T follicular helper cell (primary cell): ENCODE data around the gene ZNG1A.
"Not testable (repeated sequence)": the region's sequence is repeated elsewhere in the genome, so short reads cannot be mapped to it uniquely, and the experiment has no call there.

Experiments
- DNase-seq: peaks from one replicate; pipeline ENCODE4 v3.0.0-alpha.2; 2020; ENCODE audit warnings: low read depth

Gene ZNG1A

DNA sequence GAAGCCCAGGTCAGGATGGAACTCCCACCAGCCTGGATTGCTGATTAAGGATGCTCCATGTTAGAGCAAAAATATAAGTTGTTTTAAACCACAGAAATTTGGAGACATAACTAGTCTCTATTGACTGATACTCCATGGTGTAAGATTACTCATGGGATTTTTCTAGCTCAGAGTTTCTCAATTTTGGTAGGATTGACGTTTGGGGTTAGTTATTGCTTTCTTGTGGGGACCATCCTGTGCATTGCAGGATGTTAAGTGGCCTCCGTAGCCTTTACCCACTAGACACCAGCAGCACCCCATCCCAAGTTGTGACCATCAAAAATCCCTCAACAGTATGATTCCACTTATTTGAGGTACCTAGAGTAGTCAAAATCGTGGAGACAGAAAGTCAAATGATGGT lies 80.1 kb downstream of the ZNG1A start:
- DNase-seq = not testable (repeated sequence)

DNA sequence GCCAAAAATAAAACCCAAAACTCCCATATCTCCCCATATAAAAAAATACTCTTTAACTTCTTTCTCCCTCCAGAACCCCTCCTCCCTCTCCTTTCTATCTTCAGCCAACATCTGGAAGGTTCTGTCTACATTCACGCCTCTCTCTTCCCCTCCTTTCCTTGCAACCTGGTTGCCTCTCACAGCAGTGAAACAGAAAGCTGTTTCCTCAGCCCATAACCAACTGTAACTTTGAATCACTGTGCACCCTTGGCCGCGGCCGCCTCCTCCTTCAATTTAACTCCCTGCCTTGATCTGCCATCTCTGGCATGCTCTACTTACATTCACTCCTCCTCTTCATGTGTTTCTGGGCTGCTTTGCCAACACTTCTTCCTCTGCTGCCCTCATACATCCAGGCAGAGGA lies 83.9 kb downstream of the ZNG1A start:
- not testable (repeated sequence) for DNase-seq

DNA sequence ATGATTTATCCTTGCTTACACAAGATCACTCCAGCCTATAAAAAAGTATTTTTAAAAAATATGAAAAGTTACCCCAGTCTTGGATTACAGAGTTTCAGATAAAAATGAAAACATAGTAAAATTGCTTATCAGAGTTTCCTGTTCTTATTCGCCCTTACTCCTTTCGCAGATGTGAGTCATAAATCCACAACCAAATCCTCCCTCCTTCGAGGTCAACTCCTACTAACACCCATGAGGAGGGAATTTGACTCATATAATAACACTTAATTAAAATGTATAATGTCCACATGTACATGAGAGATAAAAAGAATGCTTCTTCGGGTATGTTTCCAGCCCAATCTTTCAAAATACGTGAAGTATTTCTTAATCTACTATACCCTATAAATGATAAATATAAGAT lies 84.5 kb downstream of the ZNG1A start:
- DNase-seq = not testable (repeated sequence)

DNA sequence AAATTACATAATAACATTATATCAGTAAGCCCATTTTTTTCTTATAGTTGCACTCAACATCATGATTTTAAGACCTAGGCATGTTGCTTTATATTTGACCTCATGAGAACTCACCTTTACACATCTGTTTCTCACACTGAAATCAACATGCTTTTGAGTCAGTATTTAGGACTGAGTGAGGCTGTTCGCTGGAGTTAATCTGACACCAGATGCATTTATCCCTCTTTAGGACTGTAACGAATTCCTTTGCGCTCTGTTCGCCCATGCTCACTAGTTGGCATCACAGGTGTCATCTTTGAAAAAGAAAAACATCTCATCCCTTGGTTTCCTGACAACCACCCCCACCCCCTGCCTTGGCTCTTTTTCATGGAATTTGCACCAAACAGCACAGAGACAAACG lies 84.9 kb downstream of the ZNG1A start:
- not testable (repeated sequence) for DNase-seq

DNA sequence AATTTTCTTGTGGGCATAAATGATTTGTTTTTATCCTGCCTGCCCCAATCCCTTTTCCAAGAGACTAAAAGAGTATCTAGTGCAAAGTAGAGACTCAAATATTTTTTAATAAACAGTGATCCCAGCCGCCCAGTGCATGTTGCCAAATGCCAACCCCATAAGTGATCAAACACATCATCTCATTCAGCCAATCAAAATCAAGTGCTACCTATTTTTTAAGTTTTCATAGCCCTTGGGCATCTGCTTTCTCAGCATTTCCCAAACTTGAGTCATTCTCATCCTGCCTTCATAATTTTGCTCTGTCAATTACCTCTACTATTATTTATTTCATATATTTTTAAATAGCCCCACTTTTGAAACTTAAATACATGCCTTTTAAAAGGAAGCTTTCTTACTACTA lies 88.0 kb downstream of the ZNG1A start:
- not testable (repeated sequence) for DNase-seq

DNA sequence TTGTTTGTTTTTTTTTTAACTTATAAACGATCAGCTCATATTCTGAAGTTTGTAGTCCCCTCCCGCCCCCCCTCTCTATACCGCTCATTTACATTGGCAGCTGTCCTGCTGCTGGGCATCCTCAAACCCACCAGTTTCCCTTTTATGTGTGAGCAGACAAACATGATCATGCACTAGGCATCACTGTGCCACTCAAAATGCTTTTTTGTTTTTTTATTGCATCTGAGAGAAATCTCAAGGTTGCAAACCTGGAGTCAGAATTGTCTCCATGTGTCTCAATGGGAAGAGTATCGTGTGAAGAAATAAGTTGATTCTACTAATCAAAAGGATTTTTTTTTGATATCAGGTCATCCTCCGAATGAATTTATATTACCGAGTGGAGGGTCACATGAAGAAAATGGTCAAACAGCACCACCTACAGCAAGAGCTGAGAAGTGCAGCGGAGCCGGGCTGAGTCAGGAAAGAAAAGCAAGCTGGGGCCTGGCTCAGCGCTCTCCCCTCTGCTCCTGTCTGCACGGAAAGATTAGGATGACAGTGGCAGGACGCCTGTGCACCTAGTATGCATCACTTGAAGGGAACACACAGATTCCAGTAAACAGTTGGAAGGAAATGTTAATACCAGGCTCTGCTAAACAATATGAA lies 90.3 kb downstream of the ZNG1A start:
- DNase-seq = not testable (repeated sequence)

DNA sequence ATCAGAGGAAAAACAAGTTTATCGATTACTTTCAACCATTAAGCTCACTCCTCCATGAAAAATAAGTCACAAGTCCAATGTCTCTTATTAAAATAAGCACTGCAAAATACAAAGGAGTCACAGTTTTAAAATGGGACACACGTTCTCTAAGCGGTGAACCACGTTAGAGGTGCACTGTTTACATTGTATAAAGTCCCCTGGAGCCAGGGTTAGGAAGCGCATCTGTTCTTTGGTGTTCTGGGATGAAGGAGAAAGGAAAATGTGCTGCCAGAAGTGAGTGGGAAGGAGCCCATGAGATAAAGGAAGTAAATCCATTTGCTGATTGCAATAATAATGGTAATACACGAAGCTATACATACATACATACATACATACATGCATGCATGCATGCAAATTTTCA lies 91.0 kb downstream of the ZNG1A start:
- DNase-seq = not testable (repeated sequence)

DNA sequence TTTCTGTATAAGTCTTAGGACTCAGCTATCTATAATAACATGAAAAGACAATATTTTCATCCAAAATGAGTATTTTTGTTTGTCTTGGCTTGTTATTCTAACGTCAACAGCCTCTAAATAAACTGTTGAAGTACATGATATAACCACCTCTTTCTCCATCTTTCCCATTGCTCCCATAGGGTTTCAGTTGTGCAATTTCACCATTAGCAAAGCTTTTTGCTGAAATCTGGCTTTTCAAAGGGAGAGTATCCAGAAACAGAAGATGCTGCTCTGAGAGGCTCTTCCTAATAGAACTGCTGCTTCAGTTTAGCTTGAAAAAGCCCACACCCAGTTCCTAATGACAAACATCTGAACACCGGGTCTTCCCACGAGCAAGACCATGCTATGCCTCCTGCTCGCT lies 91.8 kb downstream of the ZNG1A start:
- DNase-seq = not testable (repeated sequence)

DNA sequence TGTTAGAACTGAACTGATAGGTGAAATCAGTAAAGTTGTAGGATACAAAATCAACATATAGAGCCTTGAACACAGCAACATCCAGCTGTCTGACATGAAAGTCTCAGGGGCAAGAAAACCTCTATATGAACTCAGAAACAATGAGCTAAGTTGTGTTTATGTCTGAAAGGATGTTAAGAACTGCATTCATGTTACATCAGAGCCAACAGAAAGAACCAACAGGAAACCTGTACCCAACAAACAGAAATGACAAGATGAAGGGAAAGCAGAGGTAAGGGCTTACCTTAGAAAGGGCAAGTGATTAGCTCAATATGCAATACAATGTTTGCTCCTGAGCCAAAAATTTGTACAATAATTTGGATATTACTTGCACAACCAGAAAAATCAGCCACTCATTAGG lies 92.2 kb downstream of the ZNG1A start:
- DNase-seq = not testable (repeated sequence)

DNA sequence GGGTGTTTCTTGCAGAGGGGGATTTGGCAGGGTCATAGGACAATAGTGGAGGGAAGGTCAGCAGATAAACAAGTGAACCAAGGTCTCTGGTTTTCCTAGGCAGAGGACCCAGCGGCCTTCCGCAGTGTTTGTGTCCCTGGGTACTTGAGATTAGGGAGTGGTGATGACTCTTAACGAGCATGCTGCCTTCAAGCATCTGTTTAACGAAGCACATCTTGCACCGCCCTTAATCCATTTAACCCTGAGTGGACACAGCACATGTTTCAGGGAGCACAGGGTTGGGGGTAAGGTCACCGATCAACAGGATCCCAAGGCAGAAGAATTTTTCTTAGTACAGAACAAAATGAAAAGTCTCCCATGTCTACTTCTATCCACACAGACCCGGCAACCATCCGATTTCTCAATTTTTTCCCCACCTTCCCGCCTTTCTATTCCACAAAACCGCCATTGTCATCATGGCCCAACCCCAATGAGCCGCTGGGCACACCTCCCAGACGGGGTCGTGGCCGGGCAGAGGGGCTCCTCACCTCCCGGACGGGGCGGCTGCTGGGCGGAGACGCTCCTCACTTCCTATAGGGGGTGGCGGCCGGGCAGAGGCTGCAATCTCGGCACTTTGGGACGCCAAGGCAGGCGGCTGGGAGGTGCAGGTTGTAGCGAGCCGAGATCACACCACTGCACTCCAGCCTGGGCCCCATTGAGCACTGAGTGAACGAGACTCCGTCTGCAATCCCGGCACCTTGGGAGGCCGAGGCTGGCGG lies 95.7 kb downstream of the ZNG1A start:
- not testable (repeated sequence) for DNase-seq

DNA sequence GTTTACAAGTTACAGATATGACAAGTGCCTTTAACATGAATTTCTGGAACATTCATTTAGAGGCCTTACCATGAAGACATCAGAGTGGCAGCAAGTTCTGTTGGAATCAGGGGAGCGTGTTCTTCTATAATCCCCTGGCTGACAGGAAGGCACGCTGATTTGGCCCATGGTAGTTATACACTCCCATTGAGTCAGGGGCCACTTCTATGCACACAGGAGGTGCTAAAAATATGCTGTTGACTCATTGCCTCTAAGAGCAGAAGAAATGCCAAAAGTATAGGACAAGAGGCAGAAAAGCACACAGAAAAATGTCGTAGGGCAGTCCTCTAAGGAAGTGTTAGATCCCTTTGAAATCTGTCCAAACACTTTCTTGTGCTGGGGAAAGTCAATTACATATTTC lies 100.5 kb downstream of the ZNG1A start:
- DNase-seq = not testable (repeated sequence)

DNA sequence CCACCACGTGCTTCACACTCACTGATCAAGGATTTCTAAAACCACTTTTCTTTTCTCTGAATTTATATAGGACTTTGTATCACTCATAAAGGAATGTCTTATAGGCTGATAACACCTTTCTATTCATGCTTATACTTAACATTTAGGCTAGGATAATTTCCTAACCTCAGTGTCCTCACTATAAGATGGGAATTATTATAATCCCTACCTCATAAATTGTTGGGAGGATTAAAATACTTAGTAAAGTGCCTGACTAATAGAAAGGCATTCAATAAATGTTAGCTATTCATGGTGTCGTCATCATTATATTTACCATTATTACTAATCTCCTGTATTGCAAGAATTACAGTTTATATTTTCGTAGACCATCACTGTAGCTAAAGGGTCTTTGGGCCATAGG lies 102.5 kb downstream of the ZNG1A start:
- DNase-seq = not testable (repeated sequence)

DNA sequence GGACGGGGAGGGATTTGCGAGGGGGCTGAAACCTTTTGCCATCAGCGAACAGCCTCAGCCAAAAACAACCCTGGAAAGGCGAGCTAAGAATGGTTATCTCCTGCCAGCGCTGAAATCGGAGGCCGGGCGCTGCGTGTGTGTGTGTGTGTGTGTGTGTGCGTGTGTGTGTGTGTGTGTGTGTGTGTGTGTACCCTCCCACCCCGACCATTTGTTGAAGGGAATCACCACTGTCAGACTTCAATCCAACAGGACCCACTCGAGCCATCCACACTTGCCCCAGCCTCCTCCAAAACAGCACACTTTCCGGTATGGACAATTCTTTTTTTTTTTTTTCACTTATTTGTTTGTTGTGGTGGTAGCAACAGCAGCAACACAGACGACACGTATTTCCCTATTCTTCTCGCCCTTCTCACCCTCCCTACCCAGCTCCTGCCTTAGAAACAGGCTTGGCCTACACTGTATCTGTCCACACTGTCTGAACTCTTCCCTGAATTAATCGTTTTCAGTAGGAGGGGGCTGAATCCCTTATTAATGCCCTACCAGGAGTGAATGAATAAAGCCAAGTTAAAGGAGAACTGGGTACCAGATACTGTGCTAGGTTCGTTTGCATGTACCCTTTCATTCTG lies 104.8 kb downstream of the ZNG1A start:
- not testable (repeated sequence) for DNase-seq

DNA sequence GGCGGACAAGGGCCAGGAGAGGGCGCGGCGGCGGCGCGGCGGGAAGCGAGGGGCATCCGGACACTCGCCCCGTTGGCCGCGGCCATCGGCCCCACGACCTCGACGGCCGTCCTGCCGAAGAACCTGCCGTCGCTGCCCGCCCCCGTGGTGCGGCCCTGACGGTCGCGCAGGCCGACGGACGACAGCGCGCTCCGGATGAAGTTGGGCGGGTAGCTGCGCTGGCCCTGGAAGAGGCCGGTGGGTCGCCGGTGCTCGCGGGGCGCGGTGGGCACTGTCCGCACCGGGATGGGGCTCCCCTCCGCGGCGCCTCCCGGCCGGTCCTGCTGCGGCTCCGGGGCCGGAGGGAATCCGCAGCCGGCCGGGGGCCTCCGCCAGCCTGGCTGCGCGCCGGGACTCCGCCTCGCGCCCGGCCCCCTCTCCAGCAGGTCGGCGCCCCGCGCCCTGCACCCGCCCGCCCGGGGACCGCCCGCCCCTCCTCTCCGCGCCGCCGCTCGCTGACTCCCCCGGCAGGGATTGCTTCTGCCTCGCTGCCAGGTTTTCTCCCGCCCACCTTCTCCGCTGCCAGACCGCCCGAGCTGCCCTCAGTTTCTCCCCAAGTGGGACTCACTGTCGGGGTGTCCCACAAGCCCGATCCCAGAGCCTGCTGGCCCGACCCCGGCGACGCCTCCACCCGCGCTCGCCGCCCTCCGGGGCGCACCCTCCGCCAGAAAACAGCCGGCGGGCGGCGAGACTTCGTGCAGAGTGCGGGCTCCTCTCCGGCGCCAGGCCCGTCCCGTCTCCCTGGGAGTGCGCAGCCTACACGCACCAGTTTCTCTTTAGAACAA lies 105.6 kb downstream of the ZNG1A start:
- not testable (repeated sequence) for DNase-seq
